T47D (cell line): Measurements from ENCODE around the gene DPP10.

Experiments
- DNase-seq, 2 experiments: peaks; one replicate each; pipeline versions ENCODE4 v3.0.0 to v3.0.0-alpha.2; 2011 to 2012; ENCODE audit warnings: low read depth in 1 of 2, low spot score in 1 of 2
- JUND ChIP-seq: IDR thresholded peaks from 2 replicates; pipeline ENCODE4 v1.6.1; 2012; ENCODE audit warnings: low read depth
- in situ Hi-C: cut with HindIII; loops from 2 replicates; pipeline ENCODE4 v1.10.0; 2016; ENCODE audit warnings: low sequenced_read_pairs, low pct_unique_long_range_greater_than_20kb

Gene DPP10

DNA sequence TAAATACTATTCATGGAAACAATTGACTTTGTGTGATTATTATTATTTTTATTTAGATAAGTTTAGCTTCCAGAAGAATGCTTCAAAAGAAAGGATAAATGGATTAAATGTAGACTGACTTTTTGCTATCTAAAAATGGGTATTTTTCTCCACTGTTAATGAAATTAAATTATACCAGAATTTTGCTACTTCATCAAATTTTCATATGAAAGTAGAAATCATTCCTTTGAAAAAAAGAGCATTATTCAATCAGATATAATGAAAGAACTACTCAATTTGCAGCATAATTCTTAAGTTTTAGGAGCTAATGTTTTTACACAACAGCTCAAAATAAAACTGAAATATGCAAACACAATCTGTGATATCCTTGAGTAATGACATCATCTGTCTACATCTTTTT, 1424.6 kb downstream of the DPP10 start:
- TF ChIP-seq JUND, result no peak
- in situ Hi-C loops, result no loop called here
- no peak for DNase-seq

DNA sequence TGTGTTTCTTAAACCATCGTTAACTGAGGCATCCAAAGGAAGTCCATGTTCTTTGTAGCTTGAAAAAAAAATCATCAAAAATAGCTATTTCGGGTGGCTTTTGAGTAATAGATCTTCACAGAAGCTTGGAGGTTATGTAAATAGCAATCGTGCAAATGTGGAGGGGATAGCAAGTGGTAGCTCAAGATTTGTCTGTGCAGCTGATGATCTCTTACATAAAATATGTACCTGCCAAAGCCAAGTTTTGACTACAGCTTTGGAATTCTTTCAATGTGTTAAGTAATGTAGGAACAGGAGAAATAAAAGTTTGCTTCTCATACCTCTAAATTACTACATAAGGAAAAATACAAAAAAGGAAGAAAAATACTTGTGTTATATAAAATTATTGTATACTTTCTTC, 1432.0 kb downstream of the DPP10 start:
- no peak for DNase-seq
- no peak for TF ChIP-seq JUND
- in situ Hi-C loops, result no loop called here

DNA sequence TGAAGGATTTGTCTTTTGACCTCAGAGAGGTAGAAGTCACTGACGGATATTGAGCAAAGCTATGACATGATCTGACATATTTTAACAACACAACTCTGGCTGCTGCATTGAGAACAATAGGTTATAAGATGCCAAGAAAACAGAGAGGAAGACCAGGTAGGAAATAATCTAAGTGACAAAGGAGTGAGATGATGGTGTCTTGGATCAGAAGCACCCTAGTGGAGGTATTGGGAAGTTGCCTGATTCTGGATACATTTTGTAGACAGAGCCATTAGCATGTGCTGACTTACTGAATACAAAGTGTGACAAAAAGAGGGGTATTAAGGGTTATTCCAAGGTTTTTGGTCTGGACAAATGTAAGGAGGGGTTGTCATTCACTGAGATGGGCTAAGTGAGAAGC, 1438.1 kb downstream of the DPP10 start:
- in situ Hi-C loops, result no loop called here
- peak in 1 of 2 experiments; percentile 10 for DNase-seq
- no peak for TF ChIP-seq JUND

DNA sequence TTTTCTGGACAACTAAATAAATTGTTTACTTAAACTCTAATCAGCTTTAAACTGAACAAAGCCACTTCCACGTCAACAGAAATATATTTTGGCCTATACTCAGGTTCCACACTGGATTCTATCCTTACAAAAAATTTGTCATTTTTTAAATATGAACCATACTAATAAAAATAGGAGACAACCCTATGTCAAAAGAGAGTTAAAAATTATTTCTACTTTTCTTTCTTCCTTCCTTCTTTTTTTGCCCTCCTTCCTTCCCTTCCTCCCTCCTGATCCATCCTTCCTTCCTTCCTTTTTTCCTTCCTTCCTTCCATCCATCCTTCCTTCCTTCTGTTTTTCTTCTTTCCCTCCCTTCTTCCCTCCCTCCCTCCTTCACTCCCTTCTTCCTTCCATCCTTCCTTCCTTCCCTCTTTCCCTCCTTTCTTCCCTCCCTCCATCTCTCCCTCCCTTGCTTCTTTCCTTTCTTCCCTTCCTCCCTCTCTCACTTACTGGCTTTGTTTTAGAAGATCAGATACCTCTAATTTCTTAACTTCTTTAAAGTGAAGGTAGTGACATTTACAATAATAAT, 1444.9 kb downstream of the DPP10 start:
- in situ Hi-C loops, result no loop called here
- DNase-seq, result no peak
- TF ChIP-seq JUND, result no peak
